Middle frontal gyrus (tissue), 1 donor: ENCODE results near the gene STOX1.
A peak's percentile ranks its signal among the peaks of the same experiment; 100 is the strongest.
"Not testable (repeated sequence)": the region's sequence is repeated elsewhere in the genome, so short reads cannot be mapped to it uniquely, and the experiment has no call there.

Experiments used
- DNase-seq: peaks from one replicate; pipeline ENCODE4 v3.0.0-alpha.2; 2015; ENCODE audit warnings: low spot score; ENCODE audit errors: extremely low spot score

STOX1 gene

GRCh38 chr10:68879628-68880027 lies 52.3 kb downstream of the STOX1 start:
- DNase-seq, result no peak

- no peak for DNase-seq
Measured at GRCh38 chr10:68880181-68880580, 52.9 kb downstream of the STOX1 start.

GRCh38 chr10:68895041-68895440 lies 67.7 kb downstream of the STOX1 start:
- no peak for DNase-seq

GRCh38 chr10:68897336-68897741 lies 70.0 kb downstream of the STOX1 start:
- DNase-seq, result peak; percentile 40

GRCh38 chr10:68899186-68899745 lies 71.9 kb downstream of the STOX1 start:
- DNase-seq, result no peak

GRCh38 chr10:68900427-68901104 lies 73.2 kb downstream of the STOX1 start:
- no peak for DNase-seq

GRCh38 chr10:68901105-68901927 lies 74.0 kb downstream of the STOX1 start, which contains the start of gene DDX50:
DDX50 (plus strand) TSS chr10:68901315; CDS start chr10:68901385, 70 bp downstream.
- DNase-seq, result peak; percentile 99

GRCh38 chr10:68902382-68902781 lies 75.1 kb downstream of the STOX1 start:
- no peak for DNase-seq

- DNase-seq, result no peak
Measured at GRCh38 chr10:68924593-68924992, 97.3 kb downstream of the STOX1 start.

- DNase-seq, result no peak
Measured at GRCh38 chr10:68925489-68925888, 98.2 kb downstream of the STOX1 start.

- DNase-seq, result not testable (repeated sequence)
Measured at GRCh38 chr10:68929157-68929556, 101.8 kb downstream of the STOX1 start.

- not testable (repeated sequence) for DNase-seq
Measured at GRCh38 chr10:68929888-68930287, 102.6 kb downstream of the STOX1 start.

- DNase-seq, result not testable (repeated sequence)
Measured at GRCh38 chr10:68932860-68933259, 105.5 kb downstream of the STOX1 start.

- no peak for DNase-seq
Measured at GRCh38 chr10:68934994-68935393, 107.7 kb downstream of the STOX1 start.

GRCh38 chr10:68938117-68938516 lies 110.8 kb downstream of the STOX1 start:
- no peak for DNase-seq

- no peak for DNase-seq
Measured at GRCh38 chr10:68938884-68939283, 111.6 kb downstream of the STOX1 start.

- DNase-seq, result not testable (repeated sequence)
Measured at GRCh38 chr10:68940917-68941316, 113.6 kb downstream of the STOX1 start.
